H9 (cell line): ENCODE data around the gene RPL21. TPM values are rescaled to one million over a fixed set of nuclear protein-coding genes. Genes with fewer than 3 reads are reported as not detected.

ENCODE experiments used
- DNase-seq: peaks from one replicate; pipeline ENCODE4 v3.0.0-alpha.2; 2017
- H2AFZ ChIP-seq: one replicate; pipeline ENCODE4 v1.6.1; 2013; ENCODE audit warnings: mild to moderate bottlenecking, low read length, control low read depth, moderate library complexity
- H2AK5ac ChIP-seq: 2 replicates; pipeline ENCODE4 v1.6.1; 2013; ENCODE audit warnings: low read length, control low read depth, mixed read lengths; ENCODE audit not compliant: insufficient read length
- H2BK120ac ChIP-seq: one replicate; pipeline ENCODE4 v1.6.1; 2013; ENCODE audit warnings: low read depth, mild to moderate bottlenecking, low read length, control low read depth, inconsistent platforms; ENCODE audit not compliant: poor library complexity, severe bottlenecking
- H2BK12ac ChIP-seq: 2 replicates; pipeline ENCODE4 v1.6.1; 2013; ENCODE audit warnings: low read length, control low read depth, mixed read lengths, low read depth; ENCODE audit not compliant: insufficient read length
- H2BK15ac ChIP-seq: 2 replicates; pipeline ENCODE4 v1.6.1; 2013; ENCODE audit warnings: low read depth, low read length, control low read depth
- H2BK20ac ChIP-seq: one replicate; pipeline ENCODE4 v1.6.1; 2013; ENCODE audit warnings: low read depth, mild to moderate bottlenecking, low read length, control low read depth, inconsistent platforms; ENCODE audit not compliant: poor library complexity, severe bottlenecking
- H2BK5ac ChIP-seq: 2 replicates; pipeline ENCODE4 v1.6.1; 2013; ENCODE audit warnings: low read length, control low read depth, mixed read lengths; ENCODE audit not compliant: insufficient read length
- H3K14ac ChIP-seq: 2 replicates; pipeline ENCODE4 v1.6.1; 2013; ENCODE audit warnings: low read length, control low read depth; ENCODE audit not compliant: insufficient read depth
- H3K18ac ChIP-seq: 2 replicates; pipeline ENCODE4 v1.6.1; 2013; ENCODE audit warnings: low read depth, mild to moderate bottlenecking, mixed read lengths, low read length, control low read depth; ENCODE audit not compliant: insufficient read length
- H3K23ac ChIP-seq: 2 replicates; pipeline ENCODE4 v1.6.1; 2013; ENCODE audit warnings: low read length, control low read depth, mixed read lengths, low read depth; ENCODE audit not compliant: insufficient read length
- H3K23me2 ChIP-seq: 2 replicates; pipeline ENCODE4 v1.6.1; 2013; ENCODE audit warnings: low read depth, mild to moderate bottlenecking, mixed read lengths, low read length, control low read depth; ENCODE audit not compliant: insufficient read length, poor library complexity, severe bottlenecking
- H3K27ac ChIP-seq: 2 replicates; pipeline ENCODE4 v1.5.1; 2013; ENCODE audit warnings: low read length, control low read depth, mixed read lengths, low read depth; ENCODE audit not compliant: insufficient read length
- H3K27me3 ChIP-seq: 2 replicates; pipeline ENCODE4 v1.6.1; 2013; ENCODE audit warnings: low read length, control low read depth, inconsistent platforms; ENCODE audit not compliant: insufficient read depth
- H3K4ac ChIP-seq: 2 replicates; pipeline ENCODE4 v1.6.1; 2013; ENCODE audit warnings: low read depth, mild to moderate bottlenecking, control low read depth, inconsistent platforms, low read length, moderate library complexity
- H3K4me1 ChIP-seq: 2 replicates; pipeline ENCODE4 v1.6.1; 2013; ENCODE audit warnings: low read length, control low read depth, inconsistent platforms; ENCODE audit not compliant: insufficient read depth
- H3K4me2 ChIP-seq: 2 replicates; pipeline ENCODE4 v1.6.1; 2013; ENCODE audit warnings: low read length, control low read depth, mixed read lengths; ENCODE audit not compliant: insufficient read length, insufficient read depth
- H3K56ac ChIP-seq: 2 replicates; pipeline ENCODE4 v1.6.1; 2013; ENCODE audit warnings: low read depth, mild to moderate bottlenecking, mixed read lengths, low read length, control low read depth; ENCODE audit not compliant: insufficient read length
- H3K79me1 ChIP-seq: 2 replicates; pipeline ENCODE4 v1.6.1; 2013; ENCODE audit warnings: low read depth, mild to moderate bottlenecking, moderate library complexity, low read length, control low read depth, inconsistent platforms; ENCODE audit not compliant: insufficient read depth, poor library complexity, severe bottlenecking
- H3K79me2 ChIP-seq: 2 replicates; pipeline ENCODE4 v1.6.1; 2013; ENCODE audit warnings: low read length, control low read depth, inconsistent platforms; ENCODE audit not compliant: insufficient read depth
- H3K9ac ChIP-seq: 2 replicates; pipeline ENCODE4 v1.6.1; 2013; ENCODE audit warnings: low read length, control low read depth, mixed read lengths; ENCODE audit not compliant: insufficient read length; ENCODE audit errors: extremely low read depth
- H3K9me3 ChIP-seq: one replicate; pipeline ENCODE4 v1.6.1; 2013; ENCODE audit warnings: low read depth, low read length, inconsistent platforms; ENCODE audit not compliant: control insufficient read depth
- H3T11ph ChIP-seq: one replicate; pipeline ENCODE4 v1.6.1; 2013; ENCODE audit warnings: mild to moderate bottlenecking, low read length, control low read depth, inconsistent platforms
- H4K20me1 ChIP-seq: one replicate; pipeline ENCODE4 v1.6.1; 2013; ENCODE audit not compliant: control insufficient read depth, insufficient read length, insufficient read depth
- H4K5ac ChIP-seq: 2 replicates; pipeline ENCODE4 v1.6.1; 2013; ENCODE audit warnings: low read depth, mild to moderate bottlenecking, mixed read lengths, low read length, control low read depth; ENCODE audit not compliant: insufficient read length
- H4K8ac ChIP-seq: replicated peaks from 2 replicates; pipeline ENCODE4 v1.6.1; 2013; ENCODE audit warnings: low read length, control low read depth, mixed read lengths, low read depth; ENCODE audit not compliant: insufficient read length
- H4K91ac ChIP-seq: 2 replicates; pipeline ENCODE4 v1.6.1; 2013; ENCODE audit warnings: low read depth, mild to moderate bottlenecking, moderate library complexity, mixed read lengths, low read length, control low read depth; ENCODE audit not compliant: insufficient read length
- H3K27ac Mint-ChIP-seq, 3 experiments: 2 replicates in 2 of 3; 3 replicates in 1 of 3; pipeline ENCODE4 v1.8.0; 2020 to 2021; ENCODE audit warnings: mixed read lengths in 3 of 3, mild to moderate bottlenecking in 1 of 3, moderate library complexity in 1 of 3
- H3K27me3 Mint-ChIP-seq: 2 replicates; pipeline ENCODE4 v1.8.0; 2021; ENCODE audit warnings: low read depth, mild to moderate bottlenecking, moderate library complexity, mixed read lengths
- H3K36me3 Mint-ChIP-seq, 3 experiments: 2 replicates in 2 of 3; 3 replicates in 1 of 3; pipeline ENCODE4 v1.8.0; 2020 to 2021; ENCODE audit warnings: low read depth in 3 of 3, mixed read lengths in 3 of 3; ENCODE audit not compliant: insufficient read depth in 1 of 3
- H3K4me1 Mint-ChIP-seq, 2 experiments: 2 replicates each; pipeline ENCODE4 v1.8.0; 2020; ENCODE audit warnings: mixed read lengths in 2 of 2
- H3K4me3 Mint-ChIP-seq, 2 experiments: 2 replicates in 1 of 2; 3 replicates in 1 of 2; pipeline ENCODE4 v1.8.0; 2020 to 2021; ENCODE audit warnings: mild to moderate bottlenecking in 2 of 2, mixed read lengths in 2 of 2, moderate library complexity in 1 of 2
- H3K9me3 Mint-ChIP-seq, 2 experiments: 2 replicates in 1 of 2; 3 replicates in 1 of 2; pipeline ENCODE4 v1.8.0; 2020; ENCODE audit warnings: mild to moderate bottlenecking in 2 of 2, mixed read lengths in 2 of 2, moderate library complexity in 1 of 2
- WGBS: extraction: QIAGEN DNeasy Blood & Tissue Kit; methylation state at CpG from one replicate; pipeline ENCODE4 v1.1.7; 2013; ENCODE audit warnings: missing lambda C conversion rate, low lambda C conversion rate, mixed read lengths; ENCODE audit not compliant: insufficient read length; ENCODE audit errors: extremely low coverage; 5-methylcytosine and 5-hydroxymethylcytosine counted together
- total RNA-seq: library from RNA; stranded (reverse); gene quantifications from 2 replicates; pipeline ENCODE4 v1.2.1, GENCODE V29; 2021
- TF ChIP-seq, protein P1 (sequence below): fragments of 200-600 bp; sonication (generic); conservative IDR thresholded peaks from 3 replicates; pipeline ENCODE4 v1.8.0; 2021; ENCODE audit warnings: antibody characterized with exemption, mild to moderate bottlenecking

The RPL21 gene
- total RNA-seq, 1 experiment from 2014 or later: 1,099 TPM

DNA sequence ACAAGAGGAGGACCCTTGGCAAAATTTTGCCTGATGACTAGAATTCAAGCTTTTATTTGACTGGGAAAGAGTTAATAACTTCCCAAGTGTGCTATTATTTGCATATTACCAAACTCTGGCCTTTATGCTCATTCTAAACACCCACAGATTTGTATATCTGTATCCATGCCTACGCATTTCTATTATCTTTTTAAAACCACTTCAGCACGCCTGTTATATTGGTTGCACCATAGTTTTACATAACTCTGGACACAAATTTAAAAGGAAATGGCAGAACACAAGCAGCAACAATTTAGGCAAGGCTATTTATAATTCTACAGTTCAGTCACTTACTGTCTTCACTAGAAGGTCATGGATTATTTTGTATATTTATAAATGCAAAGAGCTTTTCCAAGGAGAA is 15.6 kb downstream of the RPL21 start:
- peaks cover 0 to 4% (median 0%) of the 10 kb centered on the region in 3 experiments; a peak in 2 of 7 replicates for H3K36me3 Mint-ChIP-seq
- Histone ChIP-seq H3K27ac (no peak overlapping the region), H3T11ph (no peak overlapping the region), H3K18ac (no peak overlapping the region), H2BK15ac (no peak overlapping the region), H2BK20ac (no peak overlapping the region), H4K20me1 (no peaks in the 10 kb centered on the region), H3K56ac (no peak overlapping the region), H3K27me3 (no peaks in the 10 kb centered on the region), H2BK120ac (no peak overlapping the region), H2BK5ac (no peak overlapping the region), H3K4ac (no peak overlapping the region), H3K14ac (no peak overlapping the region), H4K5ac (no peak overlapping the region), H3K23ac (no peak overlapping the region), H4K91ac (no peak overlapping the region), H2AK5ac (no peak overlapping the region), H3K79me1 (no peaks in the 10 kb centered on the region), H2BK12ac (no peak overlapping the region), H3K4me2 (no peak overlapping the region), H3K4me1 (no peaks in the 10 kb centered on the region), H2AFZ (no peak overlapping the region), H3K79me2 (no peaks in the 10 kb centered on the region), H3K9me3 (no peaks in the 10 kb centered on the region), H3K23me2 (peaks cover 9% of the 10 kb centered on the region), H4K8ac (no peak overlapping the region), H3K9ac (no peak overlapping the region)
- H3K27me3 Mint-ChIP-seq: peaks cover 37% of the 10 kb centered on the region
- DNase-seq: no peak
- no CpG with 5 or more reads among the region's 2 CpGs for WGBS
- H3K9me3 Mint-ChIP-seq: no peaks in the 10 kb centered on the region; a peak in 1 of 5 replicates
- no peak overlapping the region for H3K27ac Mint-ChIP-seq
- H3K4me1 Mint-ChIP-seq: peaks cover 6 to 7% of the 10 kb centered on the region in 2 experiments; a peak in 3 of 4 replicates
- TF ChIP-seq, protein P1, sequence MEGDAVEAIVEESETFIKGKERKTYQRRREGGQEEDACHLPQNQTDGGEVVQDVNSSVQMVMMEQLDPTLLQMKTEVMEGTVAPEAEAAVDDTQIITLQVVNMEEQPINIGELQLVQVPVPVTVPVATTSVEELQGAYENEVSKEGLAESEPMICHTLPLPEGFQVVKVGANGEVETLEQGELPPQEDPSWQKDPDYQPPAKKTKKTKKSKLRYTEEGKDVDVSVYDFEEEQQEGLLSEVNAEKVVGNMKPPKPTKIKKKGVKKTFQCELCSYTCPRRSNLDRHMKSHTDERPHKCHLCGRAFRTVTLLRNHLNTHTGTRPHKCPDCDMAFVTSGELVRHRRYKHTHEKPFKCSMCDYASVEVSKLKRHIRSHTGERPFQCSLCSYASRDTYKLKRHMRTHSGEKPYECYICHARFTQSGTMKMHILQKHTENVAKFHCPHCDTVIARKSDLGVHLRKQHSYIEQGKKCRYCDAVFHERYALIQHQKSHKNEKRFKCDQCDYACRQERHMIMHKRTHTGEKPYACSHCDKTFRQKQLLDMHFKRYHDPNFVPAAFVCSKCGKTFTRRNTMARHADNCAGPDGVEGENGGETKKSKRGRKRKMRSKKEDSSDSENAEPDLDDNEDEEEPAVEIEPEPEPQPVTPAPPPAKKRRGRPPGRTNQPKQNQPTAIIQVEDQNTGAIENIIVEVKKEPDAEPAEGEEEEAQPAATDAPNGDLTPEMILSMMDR: no peak
- H3K4me3 Mint-ChIP-seq: no peak overlapping the region; a peak in 1 of 5 replicates
